SHP77 treated with DMSO at 0.1 percent for 48 hours (cell line): ENCODE measurements around the gene MAPK1.
"Not testable (repeated sequence)": the region's sequence is repeated elsewhere in the genome, so short reads cannot be mapped to it uniquely, and the experiment has no call there.

Source experiments
- DNase-seq: peaks from one replicate; lab custom pipeline; 2025; lab: John Stamatoyannopoulos, UW

MAPK1 gene

GRCh38 chr22:21818487-21819182, 48.8 kb downstream of the MAPK1 start:
- DNase-seq, result no peak

DNA sequence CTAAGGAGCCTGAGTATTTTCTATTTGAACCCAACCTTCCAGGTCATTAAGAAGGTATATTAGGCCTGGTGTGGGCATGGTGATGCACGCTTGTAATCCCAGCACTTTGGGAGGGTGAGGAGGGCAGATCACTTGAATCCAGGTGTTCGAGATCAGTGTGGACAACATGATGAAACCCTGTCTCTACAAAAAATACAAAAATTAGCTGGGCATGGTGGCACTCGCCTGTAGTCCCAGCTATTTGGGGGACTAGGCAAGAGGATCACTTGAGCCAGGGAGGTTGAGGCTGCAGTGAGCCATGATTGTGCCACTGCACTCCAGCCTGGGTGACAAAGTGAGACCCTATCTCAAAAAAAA, 50.0 kb downstream of the MAPK1 start:
- not testable (repeated sequence) for DNase-seq

DNA sequence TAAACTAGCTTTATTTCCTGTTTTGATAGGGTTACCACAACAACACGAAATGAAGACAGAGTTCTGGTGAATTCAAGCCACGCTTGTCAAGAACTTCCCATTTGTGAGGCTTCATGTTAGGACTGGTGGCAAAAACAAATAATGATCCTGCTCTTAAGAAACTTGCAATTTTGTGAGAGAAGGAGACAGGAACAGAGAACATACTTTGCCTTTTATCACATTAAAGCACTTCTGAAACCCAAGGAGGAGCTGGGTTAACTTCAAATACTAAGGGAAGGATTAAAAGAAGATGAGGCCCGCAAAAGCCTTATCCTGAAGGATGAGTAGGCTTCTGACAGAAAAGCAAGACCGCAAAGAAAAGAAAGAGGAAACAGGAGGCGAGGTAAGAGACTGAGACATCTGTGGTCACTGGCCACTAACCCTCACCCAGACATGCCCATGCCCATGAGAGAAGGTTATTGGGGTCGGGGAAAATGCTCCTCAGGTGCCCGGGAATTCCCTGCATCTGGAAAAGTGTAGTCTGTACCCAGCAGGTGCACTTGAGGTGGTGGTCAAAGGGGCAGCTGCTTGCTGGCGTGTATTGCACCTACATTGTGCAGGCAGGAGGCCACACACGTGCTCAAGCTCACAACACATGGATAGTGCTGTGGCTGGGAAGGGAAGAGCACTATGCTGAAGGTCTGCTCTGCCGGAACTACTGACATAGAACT, 50.5 kb downstream of the MAPK1 start:
- DNase-seq, result no peak

- no peak for DNase-seq
Observed at GRCh38 chr22:21816472-21816786, 51.0 kb downstream of the MAPK1 start.

DNA sequence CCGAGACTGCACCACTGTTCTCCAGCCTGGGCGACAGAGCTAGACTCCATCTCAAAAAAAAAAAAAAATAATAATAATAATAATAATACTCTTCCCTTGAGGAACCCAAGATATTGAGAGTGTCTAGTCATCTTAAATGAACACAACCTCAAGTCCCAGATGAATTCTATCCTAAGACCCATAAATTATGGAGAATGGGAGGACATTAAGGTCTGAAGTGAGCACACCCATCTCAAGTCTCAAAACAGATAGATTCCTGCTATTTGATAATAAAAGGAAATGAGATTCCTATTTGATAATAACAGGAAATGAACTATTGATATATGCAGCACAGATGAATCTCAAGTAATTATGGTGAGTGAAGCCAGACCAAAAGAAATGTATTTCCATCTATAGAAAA, 51.5 kb downstream of the MAPK1 start:
- no peak for DNase-seq

DNA sequence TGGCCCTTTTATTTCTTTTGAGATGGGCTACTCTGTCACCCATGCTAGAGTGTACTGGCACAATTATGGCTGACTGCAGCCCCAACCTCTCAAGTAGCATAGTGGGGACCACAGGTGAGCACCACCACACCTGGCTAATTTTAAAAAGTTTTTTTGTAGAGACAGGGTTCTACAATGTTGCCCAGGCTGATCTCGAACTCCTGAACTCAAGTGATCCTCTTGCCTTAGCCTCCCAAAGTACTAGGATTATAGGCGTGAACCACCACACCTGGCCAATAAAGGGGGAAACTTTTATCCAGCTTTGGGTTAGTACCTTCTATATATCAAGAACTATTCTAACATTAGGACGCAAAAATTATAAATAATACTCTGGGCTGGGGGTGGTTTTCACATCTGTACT, 52.1 kb downstream of the MAPK1 start:
- DNase-seq, result no peak

DNA sequence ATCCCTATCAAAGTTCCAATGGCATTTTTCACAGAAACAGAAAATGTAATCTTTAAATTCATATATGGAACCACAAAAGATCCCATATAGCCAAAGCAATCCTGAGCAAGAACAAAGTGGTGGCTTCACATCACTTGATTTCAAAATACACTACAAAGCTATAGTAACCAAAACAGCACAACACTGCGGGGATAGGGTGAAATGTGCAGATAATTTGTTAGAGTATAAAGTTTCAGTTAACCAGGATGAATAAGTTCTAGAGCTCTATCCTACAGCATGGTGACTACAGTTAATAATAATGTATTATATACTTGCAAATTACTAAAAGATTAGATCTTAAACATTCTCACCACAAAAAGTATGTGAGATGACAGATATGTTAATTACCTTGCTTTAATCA, 55.5 kb downstream of the MAPK1 start:
- DNase-seq, result no peak

GRCh38 chr22:21807544-21808529, 59.6 kb downstream of the MAPK1 start:
- DNase-seq, result no peak

- DNase-seq, result not testable (repeated sequence)
Observed at GRCh38 chr22:21805325-21805724, 62.1 kb downstream of the MAPK1 start.

- DNase-seq, result no peak
Observed at GRCh38 chr22:21803811-21804249, 63.6 kb downstream of the MAPK1 start.

DNA sequence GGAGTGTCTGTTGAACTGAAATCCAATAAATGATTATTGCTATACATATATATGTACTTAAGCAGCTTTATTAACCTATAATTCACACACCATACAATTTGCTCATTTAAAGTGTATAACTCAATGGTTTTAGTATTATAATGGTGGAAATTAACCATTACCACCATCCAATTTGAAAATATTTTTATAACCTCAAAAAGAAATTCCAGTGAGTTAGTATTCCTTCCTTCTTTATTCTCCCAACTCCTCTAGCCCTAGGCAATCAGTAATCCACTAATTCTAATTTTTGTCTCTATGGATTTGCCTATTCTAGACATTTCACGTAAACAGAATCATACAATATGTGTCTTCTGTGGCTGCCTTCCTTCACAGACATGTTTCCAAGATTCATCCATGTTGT, 64.8 kb downstream of the MAPK1 start:
- no peak for DNase-seq

DNA sequence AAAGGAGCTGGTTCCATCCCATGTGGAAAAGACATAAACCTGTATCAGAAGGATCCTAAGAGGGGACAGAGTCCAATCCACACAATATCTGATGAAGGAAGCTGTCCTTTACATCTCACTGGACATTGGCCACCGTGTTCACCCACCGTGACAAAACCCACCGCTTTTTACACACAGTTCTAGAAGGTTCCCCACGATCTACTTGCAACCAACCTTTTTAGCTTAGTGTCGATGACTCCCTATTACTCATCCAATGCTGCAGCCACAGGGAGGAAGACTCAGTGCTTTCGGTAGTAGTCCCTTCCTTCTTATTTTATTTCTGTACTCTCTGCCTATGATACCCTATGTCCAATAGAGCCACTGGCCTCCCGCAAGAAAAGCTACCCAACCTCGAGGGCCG, 65.4 kb downstream of the MAPK1 start:
- no peak for DNase-seq

DNA sequence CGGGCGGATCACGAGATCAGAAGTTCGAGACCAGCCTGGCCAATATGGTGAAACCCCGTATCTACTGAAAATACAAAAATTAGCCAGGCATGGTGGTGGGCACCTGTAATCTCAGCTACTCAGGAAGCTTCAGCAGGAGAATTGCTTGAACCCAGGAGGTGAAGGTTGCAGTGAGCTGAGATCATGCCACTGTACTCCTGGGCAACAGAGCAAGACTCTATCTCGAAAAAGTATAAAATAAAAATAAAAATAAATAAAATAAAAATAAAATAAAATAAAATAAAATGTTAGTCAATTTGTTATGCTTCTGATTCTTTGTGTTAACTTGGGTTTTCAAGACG, 66.2 kb downstream of the MAPK1 start:
- not testable (repeated sequence) for DNase-seq

DNA sequence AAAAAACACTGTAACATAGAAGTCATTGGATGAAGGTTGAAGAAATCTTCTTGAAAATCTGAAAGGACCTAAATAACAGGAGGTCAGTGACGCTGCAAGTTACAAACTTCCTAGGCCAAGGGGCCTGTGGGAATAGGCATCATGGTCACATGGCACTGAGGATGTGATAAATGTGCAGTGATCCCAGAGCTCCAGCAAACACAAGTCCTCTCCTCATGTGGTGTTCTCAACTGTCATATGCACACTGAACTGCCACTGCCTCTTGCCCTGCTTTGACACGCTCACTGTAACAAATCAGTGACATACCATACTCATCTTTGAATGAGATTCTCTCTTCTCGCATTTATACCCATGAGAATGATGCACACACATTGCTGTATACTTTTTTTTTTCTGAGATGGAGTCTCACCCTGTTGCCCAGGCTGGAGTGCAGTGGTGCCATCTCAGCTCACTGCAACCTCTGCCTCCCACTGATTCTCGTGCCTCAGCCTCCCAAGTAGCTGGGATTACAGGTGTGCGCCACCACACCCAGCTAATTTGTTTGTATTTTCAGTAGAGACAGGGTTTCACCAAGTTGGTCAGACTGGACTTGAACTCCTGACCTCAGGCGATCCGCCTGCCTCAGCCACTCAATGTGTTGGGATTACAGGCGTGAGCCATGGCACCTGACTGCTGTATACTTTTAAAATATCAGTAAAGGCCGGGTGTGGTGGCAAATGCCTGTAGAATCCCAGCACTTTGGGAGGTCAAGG, 66.7 kb downstream of the MAPK1 start:
- DNase-seq, result no peak

DNA sequence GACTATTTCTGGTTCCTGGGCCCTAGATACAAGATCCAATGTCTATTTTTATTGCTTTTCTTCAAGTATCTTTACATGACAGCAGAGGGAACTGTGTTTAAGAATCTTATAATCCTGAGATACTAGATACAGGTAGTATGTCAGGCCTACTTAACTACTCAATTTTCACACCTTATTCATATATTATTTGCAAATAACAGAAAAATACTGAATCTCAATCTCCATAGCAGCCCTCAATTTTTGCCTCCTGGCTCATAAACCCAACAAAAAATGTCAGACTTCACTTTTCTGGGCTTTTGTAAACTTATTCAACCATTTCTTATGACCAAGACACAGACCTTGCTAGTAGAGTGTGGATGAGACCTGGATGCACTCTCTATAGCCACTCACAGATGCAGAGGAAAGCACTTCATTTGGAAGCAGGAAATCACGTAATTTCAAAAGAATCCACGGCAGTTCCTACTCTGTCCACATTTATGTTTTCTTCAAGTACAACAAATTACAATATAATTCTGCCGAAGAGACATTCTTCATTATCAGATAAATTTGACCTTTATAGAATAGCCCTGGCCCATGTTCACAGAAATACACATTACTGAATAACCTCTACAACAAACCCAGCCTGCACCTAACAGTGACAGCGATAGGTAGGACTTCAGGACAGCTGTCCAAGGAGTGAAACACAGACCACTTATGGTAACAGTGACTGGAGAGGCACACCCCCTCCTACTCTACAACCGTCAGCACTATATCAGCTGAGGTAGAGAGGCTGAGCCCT, 69.8 kb downstream of the MAPK1 start:
- DNase-seq, result no peak

DNA sequence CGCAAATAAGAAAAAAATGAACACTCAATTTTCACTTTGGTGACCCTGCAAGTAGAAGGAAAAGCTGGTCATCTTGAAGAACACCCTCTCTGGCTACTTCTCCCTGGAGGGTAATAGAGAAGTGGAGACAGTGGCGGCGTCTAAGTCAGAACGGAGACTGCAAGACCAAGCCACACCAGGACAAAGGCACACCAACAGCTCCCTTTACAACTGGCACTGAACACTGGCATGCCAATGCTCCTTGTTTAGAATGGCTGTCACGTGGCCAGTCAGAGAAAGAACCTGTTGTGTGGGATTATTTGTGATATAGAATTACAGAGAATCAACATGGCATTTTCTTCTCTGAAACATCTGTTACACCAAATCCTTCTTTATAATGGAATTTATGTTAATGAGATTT, 70.6 kb downstream of the MAPK1 start:
- DNase-seq, result no peak

- DNase-seq, result no peak
Observed at GRCh38 chr22:21796231-21796630, 71.2 kb downstream of the MAPK1 start.

DNA sequence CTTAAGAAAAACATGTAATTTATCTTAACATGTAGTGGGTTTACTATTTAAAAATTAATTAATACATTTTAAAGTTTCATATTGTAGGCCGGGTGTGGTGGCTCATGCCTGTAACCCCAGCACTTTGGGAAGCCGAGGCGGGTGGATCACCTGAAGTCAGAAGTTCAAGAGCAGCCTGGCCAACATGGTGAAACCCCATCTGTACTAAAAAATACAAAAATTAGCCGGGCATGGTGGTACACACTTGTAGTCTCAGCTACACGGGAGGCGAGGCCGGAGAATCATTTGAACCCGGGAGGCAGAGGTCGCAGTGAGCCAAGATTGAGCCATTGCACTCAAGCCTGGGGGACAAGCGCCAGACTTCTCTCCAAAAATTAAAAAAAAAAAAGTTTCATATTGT, 73.7 kb downstream of the MAPK1 start:
- not testable (repeated sequence) for DNase-seq

GRCh38 chr22:21791635-21792625, 75.5 kb downstream of the MAPK1 start:
- DNase-seq, result no peak
